ENCODE measurements around the gene PLEKHJ1. TPM values are rescaled to one million over a fixed set of nuclear protein-coding genes. Genes with fewer than 3 reads are reported as not detected.

Gene PLEKHJ1
- total and polyA plus RNA-seq, 2 of the 8 experiments (the other 6 are each of a cell fraction or from before 2014, with no cell fraction given) = 135 to 187 TPM

GRCh38 chr19:2247433-2248101 lies 11.4 kb upstream of the PLEKHJ1 start:
- Histone ChIP-seq H3K4ac (replicated peaks; ENCODE audit: insufficient read length, low read depth, low read length) (no peak overlapping the region), H3K9me3 (ENCODE audit: insufficient read depth in 2 of 2, low read depth in 1 of 2, low read length in 1 of 2) (no peaks in the 10 kb centered on the region; a peak in 1 of 4 replicates), H2BK20ac (ENCODE audit: low read length) (no peak overlapping the region), H3K23ac (ENCODE audit: insufficient read length) (no peak overlapping the region), H3K56ac (replicated peaks; ENCODE audit: insufficient read length, low read depth, low read length) (no peak overlapping the region), H2BK120ac (replicated peaks; ENCODE audit: low read depth, low read length) (no peak overlapping the region), H3K18ac (ENCODE audit: extremely low read depth, low read length) (no peak overlapping the region), H3K79me2 (ENCODE audit: control insufficient read depth in 1 of 2, insufficient read depth in 2 of 2, low read length in 2 of 2) (peaks cover 0 to 16% of the 10 kb centered on the region in 2 experiments; a peak in 2 of 4 replicates), H3K4me3 (ENCODE audit: extremely low read depth in 1 of 4, insufficient read depth in 2 of 4, low read depth in 3 of 4, low read length in 4 of 4) (no peak overlapping the region), H2AFZ (ENCODE audit: low read length) (no peak overlapping the region), H3K27me3 (replicated peaks in 1 of 4; ENCODE audit: control insufficient read depth in 3 of 4, extremely low read depth in 1 of 4, insufficient read depth in 3 of 4, low read length in 3 of 4) (peaks cover 0 to 5% (median 2%) of the 10 kb centered on the region in 4 experiments; a peak in 2 of 7 replicates), H4K91ac (replicated peaks; ENCODE audit: insufficient read length, low read length) (no peak overlapping the region), H4K20me1 (replicated peaks in 1 of 2; ENCODE audit: control insufficient read depth in 1 of 2, insufficient read depth in 2 of 2, low read length in 2 of 2) (peaks cover 20 to 36% of the 10 kb centered on the region in 2 experiments), H4K8ac (ENCODE audit: extremely low read depth, insufficient read depth, low read length) (no peak overlapping the region), H3K23me2 (ENCODE audit: low read depth, low read length) (no peaks in the 10 kb centered on the region), H2BK5ac (ENCODE audit: low read depth, low read length) (no peak overlapping the region), H2BK15ac (ENCODE audit: low read length) (no peak overlapping the region), H3K14ac (ENCODE audit: insufficient read length) (no peak overlapping the region), H4K5ac (ENCODE audit: insufficient read length, low read depth, low read length) (no peak overlapping the region), H3K36me3 (ENCODE audit: control insufficient read depth in 2 of 4, insufficient read depth in 4 of 4, low read length in 3 of 4) (peaks cover 28 to 49% (median 44%) of the 10 kb centered on the region in 4 experiments), H3K9ac (replicated peaks in 1 of 4; ENCODE audit: extremely low read depth in 1 of 4, low read depth in 3 of 4, low read length in 3 of 4) (no peak overlapping the region), H3K79me1 (ENCODE audit: low read depth, low read length) (peaks cover 2% of the 10 kb centered on the region), H3K4me1 (replicated peaks in 1 of 4; ENCODE audit: control insufficient read depth in 3 of 4, insufficient read depth in 4 of 4, low read length in 3 of 4) (no peaks in the 10 kb centered on the region; a peak in 1 of 7 replicates), H3K4me2 (ENCODE audit: insufficient read depth in 1 of 2, low read depth in 2 of 2, low read length in 2 of 2) (no peak overlapping the region), H3K27ac (ENCODE audit: low read depth, low read length) (no peak overlapping the region), H2BK12ac (ENCODE audit: low read depth, low read length) (no peak overlapping the region), H2AK5ac (ENCODE audit: low read depth, low read length) (no peak overlapping the region)
- no peak for DNase-seq (ENCODE audit: low read depth in 1 of 2, low spot score in 2 of 2)
- POLR2A ChIA-PET (ENCODE audit: partially characterized antibody) = interaction anchor here (7.8 to 18.7 kb wide), 3 partner anchors 6 to 22 kb away, joined by 52 to 330 read pairs (median 206); partner anchors contain the start of genes PLEKHJ1 and SF3A2
- WGBS, 2 experiments (ENCODE audit: extremely low coverage in 1 of 2, insufficient coverage in 1 of 2, insufficient read length in 1 of 2, insufficient replicate concordance in 2 of 2, low coverage in 1 of 2, low lambda C conversion rate in 2 of 2, missing lambda C conversion rate in 1 of 2) = 98% methylated on average over 12 of the region's 28 CpGs; no CpG with 5 or more reads in 1 of the 2 experiments
- CTCF ChIA-PET (ENCODE audit: partially characterized antibody) = interaction anchor here (1.1 kb wide), 1 partner anchor 69 kb away, joined by 3 read pairs; no protein-coding TSS in a partner anchor
- FAIRE-seq = no peak
- TF ChIP-seq POLR2AphosphoS5 (IDR thresholded peaks at IDR 0.05; ENCODE audit: low read depth, low read length) = no peak
- TF ChIP-seq CHD2 (IDR thresholded peaks at IDR 0.05; ENCODE audit: low read length) = no peak
- TF ChIP-seq SIX5 (IDR thresholded peaks at IDR 0.05; ENCODE audit: low read depth, low read length) = no peak
- TF ChIP-seq ATF3 (IDR thresholded peaks at IDR 0.05; ENCODE audit: insufficient read depth, low read depth, low read length) = no peak
- no peak for TF ChIP-seq CHD1 (IDR thresholded peaks at IDR 0.05; ENCODE audit: low read depth, low read length)
- no peak for TF ChIP-seq POLR2A (IDR thresholded peaks at IDR 0.05; ENCODE audit: control extremely low read depth in 1 of 2, low read depth in 2 of 2, low read length in 2 of 2)
- no peak for TF ChIP-seq TCF12 (IDR thresholded peaks at IDR 0.05; ENCODE audit: low read depth, low read length)
- no peak for TF ChIP-seq USF2 (IDR thresholded peaks at IDR 0.05; ENCODE audit: low read length)
- TF ChIP-seq KDM5A (IDR thresholded peaks at IDR 0.05; ENCODE audit: low read length) = no peak
- TF ChIP-seq CTBP2 (IDR thresholded peaks at IDR 0.05; ENCODE audit: borderline replicate concordance, insufficient read depth, insufficient read length, low read length) = no peak
- TF ChIP-seq TAF7 (optimal IDR thresholded peaks at IDR 0.05; ENCODE audit: borderline replicate concordance, low read depth, low read length) = no peak
- no peak for TF ChIP-seq FOSL1 (IDR thresholded peaks at IDR 0.05; ENCODE audit: insufficient read depth, low read depth, low read length)
